ENCODE data around the gene UBE3B. TPM values are rescaled to one million over a fixed set of nuclear protein-coding genes. Genes with fewer than 3 reads are reported as not detected.

The UBE3B gene
- total RNA-seq, 1 experiment from 2014 or later = 53.4 TPM

DNA sequence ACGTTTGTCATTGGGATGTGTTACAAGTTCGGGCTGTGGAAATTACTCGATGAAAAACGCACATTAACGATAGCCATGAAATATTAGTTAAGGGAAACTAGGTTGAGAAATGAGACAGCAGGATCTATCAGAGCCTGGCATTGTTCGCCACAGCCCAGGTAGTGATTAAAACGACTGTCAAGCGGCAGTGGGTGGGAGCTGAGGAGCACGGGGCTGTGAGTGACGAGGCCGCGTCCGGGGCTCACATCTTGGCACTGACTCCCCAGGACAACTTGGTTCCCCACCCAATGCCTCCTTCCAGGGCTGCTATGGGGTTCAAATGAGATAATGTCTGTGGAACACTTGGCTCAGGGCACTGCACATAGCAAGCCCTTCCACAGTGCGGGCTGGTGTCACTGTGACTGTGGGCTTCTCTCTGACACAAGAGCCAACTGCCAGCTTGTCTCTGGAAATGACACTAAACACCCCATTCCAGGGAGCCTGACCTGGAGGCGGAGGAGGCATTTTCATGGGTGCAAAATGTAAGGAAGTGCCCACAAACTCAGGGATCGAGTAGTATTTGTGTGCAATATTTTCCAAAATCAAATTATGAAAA, 76.6 kb downstream of the UBE3B start:
- DNase-seq (ENCODE audit: low spot score) = no peak

DNA sequence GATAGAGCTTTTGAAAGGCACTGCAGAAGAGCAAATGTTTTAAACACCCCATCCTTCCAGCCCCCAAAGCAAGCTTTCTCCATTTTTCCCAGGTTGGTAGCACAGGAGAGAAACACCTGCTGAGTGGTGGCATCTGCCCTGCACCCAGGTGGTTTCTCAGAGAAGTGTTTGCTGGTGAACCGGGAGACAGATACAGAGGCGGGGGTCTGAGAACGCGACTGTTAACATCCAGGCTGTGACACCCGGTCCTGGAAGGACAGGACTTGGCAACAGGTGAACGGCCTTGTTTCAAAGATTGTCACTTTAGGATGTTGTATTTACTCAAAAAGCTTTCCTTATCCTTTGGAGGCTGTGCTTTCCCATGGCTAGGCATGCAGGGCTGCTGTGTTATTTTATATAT, 77.3 kb downstream of the UBE3B start:
- no peak for DNase-seq (ENCODE audit: low spot score)

DNA sequence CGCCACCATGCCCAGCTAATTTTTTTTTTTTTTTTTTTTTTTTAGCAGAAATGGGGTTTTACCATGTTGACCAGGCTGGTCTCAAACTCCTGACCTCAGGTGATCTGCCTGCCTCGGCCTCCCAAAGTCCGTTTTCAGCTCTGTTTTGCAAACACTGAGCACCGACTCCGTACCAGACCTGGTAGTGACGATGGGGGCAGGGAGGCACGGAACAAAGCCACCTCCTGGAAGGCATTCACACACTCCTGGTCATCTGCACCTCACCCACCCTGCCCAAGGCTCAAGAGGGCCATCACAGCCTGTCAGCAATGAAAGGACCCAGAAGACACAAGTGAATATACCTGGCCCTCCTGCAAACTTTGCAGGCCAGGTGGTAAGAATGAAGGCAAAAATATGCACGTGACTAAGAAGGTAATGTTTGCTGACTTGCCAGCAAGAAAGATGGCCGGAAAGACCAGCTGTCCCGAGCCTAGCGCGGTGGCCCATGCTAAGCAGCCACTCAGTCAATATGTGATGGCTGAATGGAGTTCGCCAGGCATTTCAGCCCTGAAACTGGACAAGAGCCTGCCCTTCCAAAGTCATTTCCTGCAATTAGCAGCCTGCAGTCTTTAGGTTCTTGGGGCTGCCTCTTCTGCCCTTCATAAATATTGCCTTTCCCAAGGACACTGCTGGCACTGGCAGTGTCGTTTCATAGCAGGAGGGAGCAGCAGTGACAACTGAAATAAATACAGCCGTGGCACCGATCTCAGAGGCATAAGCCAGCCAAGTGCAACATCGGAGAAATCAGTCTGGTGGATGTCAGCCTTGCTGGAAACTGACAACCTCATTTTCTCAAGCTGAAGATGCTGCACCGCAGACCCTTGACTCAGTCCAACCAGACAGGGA, 78.2 kb downstream of the UBE3B start:
- no peak for DNase-seq (ENCODE audit: low spot score)

DNA sequence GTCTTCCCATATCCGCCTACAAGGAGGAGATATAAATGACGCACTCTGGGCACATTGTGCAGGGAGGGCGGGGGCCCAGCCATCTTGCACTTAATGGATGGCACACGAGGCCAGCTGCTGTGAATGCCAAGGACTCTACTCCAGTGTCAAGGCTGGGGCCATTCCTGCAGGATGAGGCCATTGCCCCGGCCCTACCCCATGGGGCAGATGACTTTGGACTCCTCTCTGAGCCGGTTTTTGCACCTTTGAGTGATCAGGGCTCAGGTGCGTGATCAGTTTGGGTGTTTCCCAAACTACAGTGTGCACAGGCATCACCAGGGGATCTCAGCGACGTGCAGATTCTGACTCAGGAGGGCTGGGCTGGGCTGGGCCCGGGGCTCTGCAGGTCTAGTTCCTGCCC, 79.8 kb downstream of the UBE3B start:
- no peak for DNase-seq (ENCODE audit: low spot score)

DNA sequence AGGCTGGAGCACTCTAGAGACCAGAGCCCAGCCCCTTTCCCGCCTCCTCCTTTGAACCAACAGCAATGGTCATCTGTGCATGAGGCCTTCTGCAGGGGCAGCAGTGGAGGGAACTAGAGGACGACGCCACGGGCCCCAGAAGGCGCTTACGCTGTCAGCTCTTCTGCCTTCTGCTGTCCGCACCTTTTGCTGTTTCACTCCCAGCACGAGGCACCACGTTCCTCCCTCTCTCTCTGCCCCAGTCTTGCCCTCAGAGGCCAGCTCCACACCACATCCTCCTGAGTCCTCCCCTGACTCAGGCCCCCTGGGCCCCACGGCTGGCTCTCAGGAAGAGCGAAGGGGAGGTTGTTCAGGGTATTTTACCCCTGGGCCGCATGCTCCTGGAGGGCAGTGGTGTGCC, 80.4 kb downstream of the UBE3B start:
- DNase-seq (ENCODE audit: low spot score) = no peak

DNA sequence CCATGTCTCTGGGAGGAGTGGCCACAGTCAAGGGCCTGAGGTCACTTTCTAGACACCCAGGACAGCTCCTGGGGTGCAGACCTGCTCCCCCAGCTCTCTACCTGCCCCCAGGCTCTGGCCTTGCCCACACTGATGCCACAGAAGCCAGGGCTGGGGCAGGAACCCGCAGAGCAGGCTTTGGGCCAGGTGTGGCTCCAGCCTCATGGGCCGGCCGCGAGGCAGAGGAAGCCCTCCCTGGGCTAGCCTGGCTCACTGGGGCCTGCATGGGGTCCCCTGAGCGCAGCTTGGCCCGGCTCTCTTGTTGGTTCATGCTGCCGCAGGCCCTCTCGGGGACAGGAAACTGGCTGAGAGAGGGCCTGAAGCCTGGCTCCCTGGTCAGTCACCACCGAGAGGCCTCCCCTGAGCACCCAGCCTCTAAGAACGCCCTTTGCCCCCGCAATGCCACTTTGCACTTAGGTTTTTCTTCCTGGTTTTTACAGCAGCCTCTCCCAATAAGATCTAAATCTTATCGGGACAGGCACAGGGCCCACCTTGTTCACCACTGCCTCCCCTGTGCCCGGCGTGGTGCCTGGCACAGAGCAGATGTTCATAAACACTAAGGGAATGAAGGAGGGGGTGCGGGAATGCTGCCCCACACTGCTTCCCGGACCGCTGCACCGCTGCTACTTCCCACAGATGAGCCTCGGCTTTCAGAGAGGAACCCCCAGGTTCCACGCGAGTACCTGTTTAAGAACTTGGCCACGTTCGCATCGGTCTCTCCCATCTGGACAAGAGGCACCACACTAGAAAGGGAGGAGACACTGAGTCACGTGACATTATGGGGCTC, 81.2 kb downstream of the UBE3B start:
- no peak for DNase-seq (ENCODE audit: low spot score)

DNA sequence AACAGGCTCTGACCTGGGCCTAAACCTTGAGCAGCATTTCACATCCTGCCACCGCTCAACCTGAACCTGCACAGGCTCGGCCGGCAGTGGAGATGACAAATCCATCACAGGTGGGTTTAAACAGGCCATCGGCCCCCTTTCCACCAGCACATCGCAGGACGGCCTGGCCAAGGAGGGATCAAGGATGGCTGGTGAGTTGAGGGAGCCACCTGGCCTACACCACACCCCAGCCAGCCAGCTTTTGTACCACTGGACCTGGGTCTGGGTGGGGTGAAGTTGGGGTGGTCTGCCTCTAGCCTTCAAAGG, 81.7 kb downstream of the UBE3B start:
- no peak for DNase-seq (ENCODE audit: low spot score)

DNA sequence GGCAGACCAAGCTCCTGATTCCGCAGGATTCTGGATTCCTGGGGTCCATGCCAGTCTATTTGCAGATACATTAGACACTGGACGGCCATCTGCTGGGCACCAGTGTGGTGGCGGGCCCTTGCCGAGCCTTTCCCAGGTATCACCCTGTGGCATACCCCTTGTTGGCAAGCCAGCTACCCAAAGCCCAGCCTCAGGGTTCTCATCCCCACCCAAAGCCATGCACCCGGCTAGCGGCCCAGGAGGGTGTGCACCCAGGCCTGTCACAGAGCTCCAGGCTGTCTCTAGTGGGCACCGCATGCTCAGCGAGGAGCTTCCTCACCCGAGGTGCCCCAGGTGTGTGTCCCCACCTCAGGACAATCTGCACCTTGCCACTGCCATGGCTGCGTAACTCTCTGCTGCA, 82.2 kb downstream of the UBE3B start:
- DNase-seq (ENCODE audit: low spot score) = no peak

DNA sequence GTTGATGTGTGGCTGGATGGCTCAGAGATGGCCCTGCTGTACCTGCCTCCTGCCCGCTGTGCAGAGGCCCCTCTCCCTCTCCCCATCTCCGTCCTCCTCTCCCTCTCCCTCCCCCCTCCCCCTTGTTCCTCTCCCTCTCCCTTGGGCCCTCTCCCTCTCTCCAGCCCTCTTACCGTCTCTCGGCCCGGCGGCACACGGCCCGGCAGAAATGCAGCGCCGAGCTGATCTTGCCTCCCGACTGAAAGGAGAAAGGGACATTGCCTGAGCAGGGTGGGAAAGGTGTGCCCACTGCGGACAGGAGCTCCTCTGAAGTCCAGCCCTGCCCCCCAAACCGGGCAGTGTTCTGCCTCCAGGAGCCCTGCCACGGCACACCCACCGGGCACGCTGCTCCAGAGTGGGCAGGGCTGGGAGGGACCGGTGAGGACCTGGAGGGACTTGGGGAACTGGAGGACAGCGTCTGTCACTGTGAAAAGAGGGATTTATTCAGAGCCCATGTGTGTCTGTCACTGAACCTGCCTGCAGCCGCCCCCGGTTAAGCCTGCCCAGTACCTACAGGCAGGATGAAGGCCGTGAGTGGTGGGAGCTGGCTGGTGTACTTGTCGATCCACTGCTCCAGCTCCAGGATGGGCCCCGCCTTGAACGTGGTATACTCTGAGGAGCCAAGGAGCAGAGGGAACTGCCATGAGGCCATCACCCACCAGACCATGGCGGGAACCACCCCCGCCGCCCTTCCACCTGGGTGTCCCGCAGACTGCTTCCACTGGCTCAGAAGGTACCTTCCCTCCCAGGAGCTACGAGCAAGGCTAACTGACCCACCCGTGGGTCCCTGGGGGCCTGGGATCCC, 83.7 kb downstream of the UBE3B start:
- DNase-seq (ENCODE audit: low spot score) = no peak

DNA sequence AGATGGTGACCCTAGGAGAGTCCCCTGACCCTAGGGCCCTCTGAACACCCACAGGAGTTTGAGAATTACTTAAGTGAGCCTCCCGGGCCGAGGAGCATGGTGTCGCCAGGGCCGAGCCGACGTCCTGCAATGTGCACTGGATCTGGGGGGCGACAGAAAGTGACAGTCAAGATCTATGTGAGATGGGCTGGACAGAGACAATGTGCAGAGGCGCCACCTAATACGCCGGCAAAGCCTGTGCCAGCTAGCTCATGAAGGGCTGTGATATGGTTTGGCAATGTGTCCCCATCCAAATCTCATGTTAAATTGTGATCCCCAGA, 84.2 kb downstream of the UBE3B start:
- no peak for DNase-seq (ENCODE audit: low spot score)

DNA sequence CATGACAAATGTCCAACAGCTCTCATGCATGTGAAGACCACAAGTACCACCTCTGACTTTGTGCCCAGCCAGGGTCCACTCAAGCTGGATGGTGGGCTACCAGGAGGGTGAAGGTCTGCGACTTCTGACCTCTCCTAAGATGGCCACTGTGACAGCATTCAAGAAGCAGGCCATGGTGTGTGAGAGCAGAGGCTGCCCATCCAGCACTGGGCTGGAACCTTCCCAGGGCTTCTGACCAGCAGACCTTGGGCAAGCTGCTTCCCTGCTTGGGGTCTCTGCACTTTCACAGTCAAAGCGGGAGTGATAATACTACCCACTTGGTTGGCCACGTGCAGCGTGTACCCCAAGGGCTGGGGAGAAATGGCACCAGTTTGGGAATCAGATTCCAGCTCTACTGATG, 85.4 kb downstream of the UBE3B start:
- DNase-seq (ENCODE audit: low spot score) = no peak

DNA sequence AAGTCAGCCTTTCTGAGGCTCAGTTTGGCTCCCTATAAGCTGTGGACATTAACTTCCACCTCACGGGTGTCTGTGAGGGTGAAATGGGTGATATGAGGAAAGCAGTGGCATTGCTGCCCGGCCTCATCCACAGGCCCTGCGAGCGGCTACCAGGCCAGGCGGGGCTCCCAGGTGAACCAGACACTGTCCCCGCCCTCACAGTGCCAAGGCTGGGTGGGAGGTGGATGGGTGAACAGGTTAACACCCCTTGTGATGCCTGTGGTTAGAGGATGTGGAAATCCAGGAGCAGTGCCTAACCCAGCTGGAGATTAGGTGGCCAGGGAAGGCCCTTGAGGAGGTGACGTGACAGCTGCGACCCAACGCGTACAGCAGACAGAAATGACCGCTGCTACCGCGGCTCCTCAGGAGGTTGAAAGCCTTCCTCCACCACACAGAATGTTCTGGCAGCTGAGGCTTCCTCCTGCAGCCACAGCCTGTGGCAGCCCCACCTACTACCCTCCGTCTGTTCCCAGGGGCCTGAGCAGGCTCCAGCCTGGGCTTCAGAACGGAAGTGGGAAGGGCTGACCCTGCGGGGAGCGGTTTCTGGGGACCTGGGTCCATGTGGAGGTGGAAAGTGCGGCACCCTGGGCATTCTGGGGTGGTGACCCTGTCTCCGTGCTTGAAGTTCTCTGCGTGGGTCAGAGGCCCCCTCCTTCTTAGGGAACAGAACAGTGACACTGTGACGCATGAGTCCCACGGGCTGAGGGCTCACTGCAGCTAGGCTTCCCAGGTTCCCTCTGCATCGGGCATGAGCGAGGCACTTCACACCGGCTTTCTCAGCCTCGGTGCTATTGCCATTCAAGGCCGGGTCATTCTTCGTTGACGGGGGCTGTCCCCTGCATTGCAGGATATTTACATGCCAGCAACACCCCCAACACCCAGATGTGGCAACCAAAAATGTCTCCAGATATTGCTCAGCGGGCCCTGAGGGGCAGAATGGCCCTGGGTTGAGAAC, 86.2 kb downstream of the UBE3B start:
- DNase-seq (ENCODE audit: low spot score) = no peak

DNA sequence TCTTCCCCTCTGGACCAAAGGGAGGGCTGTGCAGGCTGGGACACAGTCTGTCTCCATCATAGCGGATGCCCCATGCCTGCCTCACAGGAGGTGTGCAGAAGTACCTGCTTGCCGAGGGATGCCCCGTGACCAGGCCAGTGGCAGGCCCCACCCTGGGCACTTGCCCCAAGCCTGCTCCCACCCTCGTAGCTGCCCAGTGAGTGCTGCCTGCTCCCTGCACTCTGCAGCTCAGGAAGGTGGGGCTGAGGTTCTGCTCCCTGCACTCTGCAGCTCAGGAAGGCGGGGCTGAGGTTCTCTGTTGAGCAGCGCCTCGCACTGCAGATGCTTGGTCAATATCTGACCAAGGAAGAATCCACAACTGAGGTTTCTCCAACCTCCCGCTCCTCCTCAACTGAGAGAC, 89.0 kb downstream of the UBE3B start:
- no peak for DNase-seq (ENCODE audit: low spot score)

DNA sequence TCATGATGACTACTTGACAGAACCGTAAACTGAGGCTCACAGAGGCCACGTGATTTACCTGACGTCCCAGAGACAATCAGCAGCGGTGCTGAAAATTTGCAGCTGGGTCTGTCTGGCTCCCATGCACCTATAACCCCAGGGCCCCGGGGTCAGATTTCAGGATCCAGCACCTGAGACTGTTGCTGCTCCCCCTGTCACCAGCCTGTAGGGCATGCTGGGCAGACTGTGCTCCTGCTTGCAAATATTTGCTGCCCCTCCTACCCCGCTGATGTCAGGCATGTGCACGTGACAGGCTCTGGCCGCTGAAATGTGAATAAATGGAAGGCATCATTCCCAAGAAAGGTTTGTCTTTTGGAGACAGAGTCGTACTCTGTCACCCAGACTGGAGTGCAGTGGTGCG, 89.9 kb downstream of the UBE3B start:
- no peak for DNase-seq (ENCODE audit: low spot score)

DNA sequence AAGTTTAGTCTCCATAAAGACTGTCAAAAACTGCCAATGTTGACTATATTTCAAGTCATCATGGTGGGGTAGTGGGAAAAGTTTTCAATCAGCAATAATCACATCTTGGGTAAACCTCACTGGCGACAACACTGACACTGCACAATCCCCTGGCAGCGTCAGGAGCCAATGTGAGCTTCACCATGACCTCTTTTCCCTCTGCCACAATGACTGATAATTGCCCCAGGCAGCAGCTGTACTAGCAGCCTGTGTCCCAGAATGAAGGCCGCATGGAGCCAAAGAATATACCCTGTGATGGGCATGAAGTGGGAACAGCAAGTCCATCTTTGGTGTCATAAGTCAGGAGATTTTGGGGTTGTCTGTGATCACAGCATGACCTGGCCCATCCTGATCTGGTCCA, 90.5 kb downstream of the UBE3B start:
- no peak for DNase-seq (ENCODE audit: low spot score)

DNA sequence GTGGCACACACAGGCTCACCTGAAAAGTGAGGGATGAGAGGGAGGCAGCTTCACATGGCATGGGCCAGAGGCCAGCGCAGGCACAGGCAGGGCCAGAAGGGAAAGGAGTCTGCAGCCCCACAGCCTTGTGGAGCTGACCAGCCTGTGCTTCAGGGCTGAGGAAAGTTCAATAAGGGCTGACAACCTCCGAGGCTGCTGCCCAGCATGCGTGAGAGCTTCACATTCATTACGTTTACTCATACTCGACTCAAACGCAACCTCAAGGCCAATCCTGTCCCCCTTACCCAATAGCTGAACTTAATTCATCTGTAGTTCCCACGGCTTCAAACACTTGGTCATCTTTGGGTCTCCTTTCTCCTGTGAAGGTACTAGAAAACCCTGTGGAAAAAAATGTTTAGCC, 91.1 kb downstream of the UBE3B start:
- DNase-seq (ENCODE audit: low spot score) = no peak

DNA sequence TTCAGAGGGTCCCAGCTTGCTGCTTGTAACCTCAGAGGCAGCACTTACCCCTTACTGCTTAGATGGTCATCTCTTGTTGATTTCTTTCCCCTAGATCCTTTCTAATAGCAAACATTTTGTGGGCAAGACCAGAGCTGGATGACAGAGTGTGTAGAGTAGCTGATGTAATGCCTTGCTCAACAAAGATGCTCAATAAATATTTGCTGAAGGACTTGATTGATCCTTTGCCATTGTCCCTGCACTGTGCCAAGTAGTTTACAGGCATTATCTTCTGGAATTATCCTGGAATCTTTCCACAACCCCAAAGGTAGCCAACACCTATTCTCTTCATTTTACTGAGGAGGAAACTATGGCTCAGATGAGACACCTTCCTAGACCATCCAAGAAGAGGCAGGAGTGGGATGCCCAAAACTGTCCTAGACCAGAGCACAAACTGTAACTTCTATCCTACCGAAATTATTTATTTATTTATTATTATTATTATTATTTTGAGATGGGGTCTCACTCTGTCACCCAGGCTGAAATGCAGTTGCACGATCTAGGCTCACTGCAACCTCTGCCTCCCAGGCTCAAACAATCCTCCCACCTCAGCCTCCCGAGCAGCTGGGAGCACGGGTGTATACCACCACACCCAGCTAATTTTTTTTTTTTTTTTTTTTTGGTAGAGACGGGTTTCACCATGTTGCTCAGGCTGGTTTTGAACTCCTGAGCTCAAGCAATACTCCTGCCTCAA, 94.5 kb downstream of the UBE3B start:
- DNase-seq (ENCODE audit: low spot score) = no peak

DNA sequence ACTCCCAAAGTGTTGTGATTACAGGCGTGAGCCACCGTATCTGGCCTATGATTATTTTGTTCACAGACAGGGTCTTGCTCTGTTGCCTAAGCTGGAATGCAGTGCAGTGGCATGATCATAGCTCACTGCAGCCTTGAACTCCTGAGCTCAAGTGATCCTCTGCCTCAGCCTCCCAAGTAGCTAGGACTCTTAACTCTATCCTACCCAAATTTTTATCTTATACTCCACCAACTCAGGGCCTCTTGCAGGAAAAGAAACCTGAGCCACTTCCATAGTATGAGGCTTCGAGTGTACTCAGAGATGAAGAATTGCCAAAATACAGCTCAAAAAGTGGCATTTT, 95.0 kb downstream of the UBE3B start:
- no peak for DNase-seq (ENCODE audit: low spot score)

DNA sequence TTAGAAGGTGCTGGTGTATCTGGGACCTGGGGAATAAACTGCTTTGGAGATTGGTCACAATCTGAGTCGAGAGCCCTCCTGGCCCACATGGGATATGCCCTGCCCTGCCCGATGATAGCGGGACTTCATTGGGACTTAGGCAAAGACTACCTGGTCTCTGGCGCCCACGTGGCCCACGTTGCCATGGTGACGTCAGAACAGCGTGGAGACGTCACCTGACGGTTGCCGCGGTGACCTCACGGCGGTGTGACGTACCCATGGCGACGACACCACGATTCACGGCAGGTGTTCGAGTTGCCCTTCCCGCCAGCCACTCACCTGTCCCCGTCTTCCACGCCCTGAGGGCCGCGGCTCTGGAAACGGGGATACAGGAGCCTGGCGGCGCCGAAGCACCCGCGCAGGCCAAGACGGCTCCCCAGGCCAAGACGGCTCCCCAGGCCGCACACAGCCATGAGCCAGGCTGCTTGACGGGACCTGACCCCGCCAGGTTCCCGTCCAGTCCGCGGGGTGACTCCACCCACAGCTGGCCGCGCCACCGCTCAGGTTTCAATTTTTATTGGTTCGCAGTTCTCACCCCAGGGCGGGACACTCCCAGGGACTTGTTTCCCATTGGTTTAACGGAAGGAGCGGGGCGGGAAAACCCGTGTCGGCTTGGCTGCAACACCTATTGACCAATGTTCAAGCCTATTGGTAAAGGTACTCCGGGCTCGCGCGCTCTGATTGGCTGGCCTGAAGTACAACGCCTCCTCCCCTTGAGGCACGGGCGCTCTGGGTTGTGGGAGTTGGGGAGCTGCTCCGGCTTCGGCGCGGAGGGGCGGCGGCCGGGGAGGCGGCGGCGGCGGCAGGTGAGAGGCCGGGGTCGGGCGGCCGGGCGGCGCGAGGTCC, 95.8 kb downstream of the UBE3B start, which contains the start of the genes MMAB and MVK:
MMAB (minus strand) TSS at position 476 of the 885 bp plus-strand sequence; CDS start at position 452, 24 bp downstream.
MVK (plus strand) TSS at position 766 of the 885 bp plus-strand sequence. CDS start 1,029 bp downstream, outside the sequence.
- peak; percentile 99 for DNase-seq (ENCODE audit: low spot score)

Data from H4 (cell line).